BJ (cell line): ENCODE data around the gene AP5Z1. TPM values are rescaled to one million over a fixed set of nuclear protein-coding genes. Genes with fewer than 3 reads are reported as not detected.

ENCODE experiments used
- CTCF ChIA-PET: fragments of 350-600 bp; formaldehyde crosslinking; extraction: SDS; loops from one replicate; lab custom pipeline; 2021; ENCODE audit warnings: antibody characterized with exemption, inconsistent platforms; lab: Yijun Ruan, JAX
- POLR2A ChIA-PET: fragments of 300-600 bp; sonication (Branson Sonifier 250); formaldehyde crosslinking; extraction: SDS; loops from one replicate; lab custom pipeline; 2021; ENCODE audit warnings: antibody characterized with exemption; lab: Charles Lee
- DNase-seq: peaks from one replicate; pipeline ENCODE4 v3.0.0-alpha.2; 2011; ENCODE audit warnings: low read depth
- H3K27me3 ChIP-seq: 2 replicates; pipeline ENCODE4 v1.6.0; 2011; ENCODE audit warnings: low read length; ENCODE audit not compliant: control insufficient read depth, insufficient read depth
- H3K36me3 ChIP-seq: 2 replicates; pipeline ENCODE4 v1.5.1; 2011; ENCODE audit warnings: low read length; ENCODE audit not compliant: control insufficient read depth, insufficient read depth
- H3K4me3 ChIP-seq: 2 replicates; pipeline ENCODE4 v1.5.1; 2011; ENCODE audit warnings: low read depth, mild to moderate bottlenecking, control low read depth, low read length
- CTCF ChIP-seq: IDR thresholded peaks from 2 replicates; pipeline ENCODE4 v1.5.1; 2011; ENCODE audit warnings: low read depth, mild to moderate bottlenecking, control low read depth, inconsistent platforms, low read length, moderate library complexity; ENCODE audit not compliant: insufficient read depth
- polyA minus RNA-seq: library from RNA; depleted of rRNA, polyadenylated mRNA; stranded (reverse); fragments of >200 nt; gene quantifications from 2 replicates; pipeline ENCODE4 v1.2.3, GENCODE V29; 2011; rRNA and poly(A)+ RNA removed
- polyA plus RNA-seq: library from polyadenylated mRNA; depleted of rRNA; stranded (reverse); fragments of >200 nt; gene quantifications from 2 replicates; pipeline ENCODE4 v1.2.3, GENCODE V29; 2011; rRNA removed

Gene AP5Z1, protein sequence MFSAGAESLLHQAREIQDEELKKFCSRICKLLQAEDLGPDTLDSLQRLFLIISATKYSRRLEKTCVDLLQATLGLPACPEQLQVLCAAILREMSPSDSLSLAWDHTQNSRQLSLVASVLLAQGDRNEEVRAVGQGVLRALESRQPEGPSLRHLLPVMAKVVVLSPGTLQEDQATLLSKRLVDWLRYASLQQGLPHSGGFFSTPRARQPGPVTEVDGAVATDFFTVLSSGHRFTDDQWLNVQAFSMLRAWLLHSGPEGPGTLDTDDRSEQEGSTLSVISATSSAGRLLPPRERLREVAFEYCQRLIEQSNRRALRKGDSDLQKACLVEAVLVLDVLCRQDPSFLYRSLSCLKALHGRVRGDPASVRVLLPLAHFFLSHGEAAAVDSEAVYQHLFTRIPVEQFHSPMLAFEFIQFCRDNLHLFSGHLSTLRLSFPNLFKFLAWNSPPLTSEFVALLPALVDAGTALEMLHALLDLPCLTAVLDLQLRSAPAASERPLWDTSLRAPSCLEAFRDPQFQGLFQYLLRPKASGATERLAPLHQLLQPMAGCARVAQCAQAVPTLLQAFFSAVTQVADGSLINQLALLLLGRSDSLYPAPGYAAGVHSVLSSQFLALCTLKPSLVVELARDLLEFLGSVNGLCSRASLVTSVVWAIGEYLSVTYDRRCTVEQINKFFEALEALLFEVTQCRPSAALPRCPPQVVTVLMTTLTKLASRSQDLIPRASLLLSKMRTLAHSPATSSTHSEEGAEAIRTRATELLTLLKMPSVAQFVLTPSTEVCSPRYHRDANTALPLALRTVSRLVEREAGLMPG
- polyA plus RNA-seq (16.7 and 27.3 TPM in 2 replicates), polyA minus RNA-seq (9.5 and 12.4 TPM in 2 replicates)

GRCh38 chr7:4775250-4775847, at the start of gene AP5Z1:
Gene AP5Z1, plus strand, starts transcription at chr7:4775623. Its CDS starts 93 bp downstream, at chr7:4775716.
- POLR2A ChIA-PET: interaction anchor here (0.6 kb wide), 2 partner anchors 30 to 94 kb away, joined by 3 to 4 read pairs; no protein-coding TSS in a partner anchor
- no peaks in the 10 kb centered on the region for H3K27me3 ChIP-seq
- DNase-seq: peak; percentile 67
- CTCF ChIA-PET: interaction anchor here (1.1 to 1.4 kb wide), 3 partner anchors 23 to 310 kb away, joined by 3 to 5 read pairs (median 3); no protein-coding TSS in a partner anchor
- H3K4me3 ChIP-seq: peak within 1 kb of the TSS; percentile 100
- no peak for TF ChIP-seq CTCF
- no peaks in the 10 kb centered on the region; the same call in 1 of the 2 replicates for H3K36me3 ChIP-seq

GRCh38 chr7:4725850-4726450, 49.5 kb upstream of the AP5Z1 start:
- H3K4me3 ChIP-seq: peak overlapping the region; percentile 46
- DNase-seq: no peak
- ChIA-PET CTCF (interaction anchor here (1.1 to 1.9 kb wide), 2 partner anchors 18 to 33 kb away, joined by 3 to 4 read pairs; no protein-coding TSS in a partner anchor), POLR2A (interaction anchor here (0.5 kb wide), 1 partner anchor 20 kb away, joined by 4 read pairs; no protein-coding TSS in a partner anchor)
- no peaks in the 10 kb centered on the region for H3K27me3 ChIP-seq
- H3K36me3 ChIP-seq: peaks cover 8% of the 10 kb centered on the region
- no peak for TF ChIP-seq CTCF

GRCh38 chr7:4726566-4726965, 48.9 kb upstream of the AP5Z1 start:
- DNase-seq: no peak
- Histone ChIP-seq H3K36me3 (peaks cover 8% of the 10 kb centered on the region), H3K27me3 (no peaks in the 10 kb centered on the region), H3K4me3 (no peak overlapping the region)
- CTCF ChIA-PET: interaction anchor here (1.1 to 1.9 kb wide), 2 partner anchors 18 to 32 kb away, joined by 3 to 4 read pairs; no protein-coding TSS in a partner anchor
- POLR2A ChIA-PET: no interaction called here
- no peak for TF ChIP-seq CTCF

DNA sequence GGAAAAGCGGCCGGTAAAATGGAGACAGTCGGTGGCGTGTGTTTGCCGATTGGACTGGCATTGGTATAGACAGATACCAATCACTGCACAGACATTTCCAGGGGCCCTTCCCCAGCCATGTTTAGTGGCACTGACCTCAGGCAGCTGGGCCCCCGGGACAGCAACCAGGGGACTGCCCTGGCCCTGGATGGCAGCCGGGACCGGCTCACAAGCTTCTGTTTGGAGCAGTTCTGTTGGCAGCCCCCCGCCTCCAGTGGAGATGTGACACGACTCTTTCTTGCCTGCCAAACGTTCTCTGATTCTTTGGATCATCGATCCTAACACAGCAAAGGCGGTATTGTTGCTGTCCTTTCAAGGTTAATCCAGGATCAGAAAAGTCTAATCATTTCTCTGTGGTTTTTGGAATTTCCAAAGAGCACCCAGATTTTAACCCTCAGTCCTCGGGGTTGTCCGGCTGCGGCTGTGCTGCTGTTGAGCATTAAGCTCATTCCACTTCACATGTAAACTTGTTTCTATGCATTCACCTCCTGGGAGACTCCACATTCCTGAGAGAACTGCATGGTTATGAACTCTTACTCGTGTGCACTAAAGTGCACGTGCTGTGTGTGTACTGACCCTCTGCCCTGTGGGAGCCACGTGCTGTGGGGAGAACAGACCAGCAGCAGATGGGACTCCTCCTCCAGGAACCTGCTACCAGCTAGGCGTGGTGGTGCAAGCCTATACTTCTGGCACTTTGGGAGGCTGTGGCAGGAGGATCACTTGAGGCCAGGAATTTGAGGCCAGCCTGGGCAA, 47.3 kb upstream of the AP5Z1 start:
- H3K36me3 ChIP-seq: peaks cover 4% of the 10 kb centered on the region
- TF ChIP-seq CTCF: no peak
- no peak for DNase-seq
- CTCF ChIA-PET: interaction anchor here (1.2 kb wide), 1 partner anchor 14 kb away, joined by 3 read pairs; no protein-coding TSS in a partner anchor
- POLR2A ChIA-PET: no interaction called here
- no peaks in the 10 kb centered on the region for H3K27me3 ChIP-seq
- H3K4me3 ChIP-seq: no peak overlapping the region
